Brain pericyte (primary cell): ENCODE results near the gene ARHGEF40.

Experiments
- DNase-seq: peaks from one replicate; pipeline ENCODE4 v3.0.0-alpha.2; 2012; ENCODE audit warnings: low read depth, low spot score

Gene ARHGEF40

GRCh38 chr14:21059842-21060613, 10.1 kb upstream of the ARHGEF40 start:
- no peak for DNase-seq

GRCh38 chr14:21060614-21061346, 9.3 kb upstream of the ARHGEF40 start:
- no peak for DNase-seq

GRCh38 chr14:21061347-21061668, 8.8 kb upstream of the ARHGEF40 start:
- no peak for DNase-seq

GRCh38 chr14:21063479-21063878, 6.6 kb upstream of the ARHGEF40 start:
- DNase-seq, result no peak

GRCh38 chr14:21066882-21067502, 3.1 kb upstream of the ARHGEF40 start:
- DNase-seq, result no peak

GRCh38 chr14:21068521-21069387, 1.4 kb upstream of the ARHGEF40 start:
- DNase-seq, result no peak

GRCh38 chr14:21069388-21070082, 569 bp upstream of the ARHGEF40 start:
- DNase-seq, result no peak

- DNase-seq, result peak; percentile 33
These were observed 613 bp downstream of the ARHGEF40 start for GRCh38 chr14:21070610-21071224.

GRCh38 chr14:21071225-21072030, 1.3 kb downstream of the ARHGEF40 start:
- DNase-seq, result peak; percentile 91

- DNase-seq, result peak; percentile 50
These were observed 1.9 kb downstream of the ARHGEF40 start for GRCh38 chr14:21072031-21072473.

- no peak for DNase-seq
These were observed 2.8 kb downstream of the ARHGEF40 start for GRCh38 chr14:21072781-21073339.

- no peak for DNase-seq
These were observed 3.8 kb downstream of the ARHGEF40 start for GRCh38 chr14:21073921-21074320.

- no peak for DNase-seq
These were observed 4.5 kb downstream of the ARHGEF40 start for GRCh38 chr14:21074398-21075272.

GRCh38 chr14:21075719-21076437, 5.8 kb downstream of the ARHGEF40 start:
- no peak for DNase-seq

GRCh38 chr14:21077672-21078071, 7.6 kb downstream of the ARHGEF40 start:
- DNase-seq, result no peak

GRCh38 chr14:21078287-21078686, 8.2 kb downstream of the ARHGEF40 start:
- no peak for DNase-seq

GRCh38 chr14:21078726-21079125, 8.6 kb downstream of the ARHGEF40 start:
- no peak for DNase-seq
